ENCODE measurements around the gene ZBED1. TPM values are rescaled to one million over a fixed set of nuclear protein-coding genes. Genes with fewer than 3 reads are reported as not detected.
"Not testable (repeated sequence)": the region's sequence is repeated elsewhere in the genome, so short reads cannot be mapped to it uniquely, and the experiment has no call there.

Gene ZBED1
- total and polyA plus RNA-seq, 10 donors = 11.3 to 65.7 (median 41.9) TPM

DNA sequence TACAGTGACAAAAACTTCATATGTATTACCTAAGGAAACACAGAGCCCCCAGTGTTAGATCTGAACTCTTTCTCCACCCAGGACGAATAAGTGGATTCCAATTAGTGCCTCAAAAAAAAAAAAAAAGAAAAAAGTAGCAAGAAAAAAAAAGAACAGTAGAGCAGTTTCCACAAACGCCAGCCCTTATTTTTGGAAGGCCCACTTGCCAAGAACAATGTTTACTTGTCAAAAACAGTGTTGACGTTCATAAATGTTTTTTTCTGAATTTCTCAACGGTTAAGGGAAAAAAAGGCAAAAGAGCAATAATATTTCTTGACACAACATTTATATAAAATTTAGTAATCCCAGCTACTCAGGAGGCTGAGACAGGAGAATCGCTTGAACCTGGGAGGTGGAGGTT lies 38.7 kb downstream of the ZBED1 start:
- TF ChIP-seq POLR2A (IDR thresholded peaks at IDR 0.05) (no peak), POLR2AphosphoS5 (IDR thresholded peaks at IDR 0.05) (no peak)
- TF ChIP-seq, protein P1, sequence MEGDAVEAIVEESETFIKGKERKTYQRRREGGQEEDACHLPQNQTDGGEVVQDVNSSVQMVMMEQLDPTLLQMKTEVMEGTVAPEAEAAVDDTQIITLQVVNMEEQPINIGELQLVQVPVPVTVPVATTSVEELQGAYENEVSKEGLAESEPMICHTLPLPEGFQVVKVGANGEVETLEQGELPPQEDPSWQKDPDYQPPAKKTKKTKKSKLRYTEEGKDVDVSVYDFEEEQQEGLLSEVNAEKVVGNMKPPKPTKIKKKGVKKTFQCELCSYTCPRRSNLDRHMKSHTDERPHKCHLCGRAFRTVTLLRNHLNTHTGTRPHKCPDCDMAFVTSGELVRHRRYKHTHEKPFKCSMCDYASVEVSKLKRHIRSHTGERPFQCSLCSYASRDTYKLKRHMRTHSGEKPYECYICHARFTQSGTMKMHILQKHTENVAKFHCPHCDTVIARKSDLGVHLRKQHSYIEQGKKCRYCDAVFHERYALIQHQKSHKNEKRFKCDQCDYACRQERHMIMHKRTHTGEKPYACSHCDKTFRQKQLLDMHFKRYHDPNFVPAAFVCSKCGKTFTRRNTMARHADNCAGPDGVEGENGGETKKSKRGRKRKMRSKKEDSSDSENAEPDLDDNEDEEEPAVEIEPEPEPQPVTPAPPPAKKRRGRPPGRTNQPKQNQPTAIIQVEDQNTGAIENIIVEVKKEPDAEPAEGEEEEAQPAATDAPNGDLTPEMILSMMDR (IDR thresholded peaks at IDR 0.05 in 8 of 11, conservative IDR thresholded peaks at IDR 0.05 in 3 of 11) = no peak
- Histone ChIP-seq H3K27me3 (replicated peaks in 1 of 7) (no peaks in the 10 kb centered on the region), H3K4me1 (no peaks in the 10 kb centered on the region), H3K4me3 (no peak overlapping the region), H3K36me3 (peaks cover 0 to 11% (median 0%) of the 10 kb centered on the region in 6 donors), H3K9me3 (peaks cover 0 to 11% (median 3%) of the 10 kb centered on the region in 8 donors), H3K27ac (no peak overlapping the region)
- intact Hi-C loops (cut with DNase I; ENCODE audit: low total_unique reads) = no loop called here
- DNase-seq = no peak
- WGBS, 5 donors = 81 to 91% (median 87%) methylated on average over 5 of the region's 5 CpGs

- Histone ChIP-seq H3K27me3 (replicated peaks in 1 of 7) (no peaks in the 10 kb centered on the region), H3K36me3 (peaks cover 0 to 11% (median 0%) of the 10 kb centered on the region in 6 donors), H3K4me1 (no peaks in the 10 kb centered on the region), H3K9me3 (peaks cover 0 to 11% (median 3%) of the 10 kb centered on the region in 8 donors), H3K4me3 (no peak overlapping the region), H3K27ac (no peak overlapping the region)
- TF ChIP-seq POLR2A (IDR thresholded peaks at IDR 0.05) (no peak), POLR2AphosphoS5 (IDR thresholded peaks at IDR 0.05) (no peak)
- TF ChIP-seq, protein P1 (IDR thresholded peaks at IDR 0.05 in 8 of 11, conservative IDR thresholded peaks at IDR 0.05 in 3 of 11) = no peak
- WGBS, 5 donors = 90 to 94% (median 93%) methylated on average over 8 of the region's 8 CpGs
- intact Hi-C loops (cut with DNase I; ENCODE audit: low total_unique reads) = no loop called here
- DNase-seq = no peak
Measured at GRCh38 chrX:2461711-2462016, 39.1 kb downstream of the ZBED1 start.

DNA sequence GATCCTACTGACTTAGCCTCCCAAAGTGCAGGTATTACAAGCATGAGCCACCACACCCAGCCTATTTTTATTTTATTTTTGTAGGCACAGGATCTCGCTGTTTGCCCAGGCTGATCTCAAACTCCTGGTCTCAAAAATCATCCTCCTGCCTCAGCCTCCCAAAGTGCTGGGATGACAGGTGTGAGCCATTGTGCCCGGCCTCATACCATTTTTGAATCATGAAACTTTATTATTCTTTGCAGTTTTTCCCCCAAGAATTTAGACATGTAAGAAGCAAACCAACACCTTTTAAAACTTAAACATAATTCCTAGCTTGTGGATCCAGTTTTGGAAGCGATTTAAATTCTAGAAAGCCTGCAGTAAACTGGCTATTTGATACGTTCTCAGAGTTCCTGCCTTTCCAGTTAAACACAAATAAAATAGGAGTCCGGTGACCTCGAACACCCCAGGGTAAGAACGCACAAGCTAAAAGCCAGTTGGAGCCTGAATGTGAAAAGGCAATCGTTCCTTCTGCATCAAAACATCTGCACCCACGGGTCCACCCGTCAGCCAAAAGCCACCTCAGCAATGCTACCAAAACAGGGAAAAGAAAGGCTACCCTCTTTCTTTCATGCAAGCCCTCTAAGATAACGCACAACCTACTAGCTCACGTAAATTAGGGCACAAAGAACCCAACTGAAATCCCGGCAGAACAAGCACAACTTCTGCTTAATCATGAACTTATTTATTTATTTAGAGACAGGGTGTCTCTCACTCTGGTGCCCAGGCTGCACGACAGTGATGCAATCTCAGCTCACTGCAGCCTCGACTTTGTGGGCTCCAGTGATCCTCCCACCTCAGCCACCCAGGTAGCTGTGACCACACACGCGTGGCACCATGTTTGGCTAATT lies 39.7 kb downstream of the ZBED1 start:
- H3K4me3 ChIP-seq; H3K4me1 ChIP-seq; intact Hi-C loops (cut with DNase I; ENCODE audit: low total_unique reads); H3K27ac ChIP-seq; H3K27me3 ChIP-seq (replicated peaks in 1 of 7); DNase-seq: not testable (repeated sequence)
- H3K36me3 ChIP-seq = peaks cover 0 to 11% (median 0%) of the 10 kb centered on the region in 6 donors
- H3K9me3 ChIP-seq = peaks cover 0 to 11% (median 3%) of the 10 kb centered on the region in 8 donors
- WGBS, 5 donors = 78 to 89% (median 84%) methylated on average over 16 to 17 of the region's 17 CpGs

DNA sequence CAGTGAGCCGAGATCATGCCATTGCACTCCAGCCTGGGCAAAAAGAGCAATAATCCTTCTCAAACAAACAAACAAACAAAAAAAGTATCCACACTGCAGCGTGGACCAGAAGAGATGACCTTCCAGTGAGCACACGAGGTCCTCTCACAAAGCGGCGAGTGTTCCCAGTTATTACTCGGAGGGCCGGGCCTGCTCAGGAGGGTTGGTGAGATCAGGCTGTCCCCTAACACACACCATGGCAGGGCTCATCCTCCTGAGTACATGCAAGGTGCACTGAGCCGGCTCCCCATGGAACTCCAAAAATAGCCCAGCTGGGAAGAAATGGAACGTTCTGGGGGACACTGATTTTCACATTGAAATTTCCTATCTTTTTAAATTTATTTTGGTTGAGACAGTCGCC lies 40.7 kb downstream of the ZBED1 start:
- H3K36me3 ChIP-seq = peaks cover 0 to 11% (median 0%) of the 10 kb centered on the region in 6 donors
- H3K27ac ChIP-seq; intact Hi-C loops (cut with DNase I; ENCODE audit: low total_unique reads); H3K27me3 ChIP-seq (replicated peaks in 1 of 7); H3K4me1 ChIP-seq; DNase-seq; H3K4me3 ChIP-seq: not testable (repeated sequence)
- whole genome bisulfite sequencing, 5 donors = 84 to 96% (median 92%) methylated on average over 10 of the region's 10 CpGs
- peaks cover 0 to 11% (median 3%) of the 10 kb centered on the region in 8 donors for H3K9me3 ChIP-seq

DNA sequence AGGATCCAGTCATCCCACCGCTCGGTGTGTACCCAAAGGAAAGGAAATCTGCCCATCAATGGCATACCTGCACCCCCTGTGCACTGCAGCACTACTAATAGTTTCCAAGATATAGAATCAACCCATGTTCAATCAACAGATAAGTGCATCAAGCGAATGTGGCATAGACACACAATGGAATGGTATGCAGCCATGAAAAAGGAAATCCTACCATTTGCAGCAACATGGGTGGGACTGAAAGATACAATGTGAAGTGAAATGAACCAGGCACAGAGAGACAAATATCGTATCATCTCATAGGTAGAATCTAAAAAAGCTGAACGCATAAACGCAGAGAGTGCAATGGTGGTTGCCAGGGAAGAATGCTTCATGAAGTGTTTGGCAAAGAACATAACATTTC lies 42.5 kb downstream of the ZBED1 start:
- H3K4me3 ChIP-seq = no peak overlapping the region
- WGBS, 5 donors = 86 to 98% (median 90%) methylated on average over 6 of the region's 6 CpGs
- DNase-seq = no peak
- no peak overlapping the region for H3K27ac ChIP-seq
- TF ChIP-seq, protein P1 (IDR thresholded peaks at IDR 0.05 in 8 of 11, conservative IDR thresholded peaks at IDR 0.05 in 3 of 11) = no peak
- TF ChIP-seq POLR2AphosphoS5 (IDR thresholded peaks at IDR 0.05) (no peak), POLR2A (IDR thresholded peaks at IDR 0.05) (no peak)
- peaks cover 0 to 16% (median 5%) of the 10 kb centered on the region in 8 donors for H3K9me3 ChIP-seq
- H3K36me3 ChIP-seq = peaks cover 0 to 16% (median 0%) of the 10 kb centered on the region in 6 donors
- no peaks in the 10 kb centered on the region for H3K4me1 ChIP-seq
- H3K27me3 ChIP-seq (replicated peaks in 1 of 7) = no peaks in the 10 kb centered on the region
- intact Hi-C loops (cut with DNase I; ENCODE audit: low total_unique reads) = no loop called here
